Left renal cortex interstitium (tissue), 4 donors: ENCODE data around the gene SAMD4A. TPM values are rescaled to one million over a fixed set of nuclear protein-coding genes. Genes with fewer than 3 reads are reported as not detected.

Experiments
- DNase-seq, 4 donors: peaks; one replicate each; pipeline ENCODE4 v3.0.0-alpha.2; 2013; ENCODE audit warnings: low read depth in 4 of 4, low spot score in 2 of 4, missing footprints in 1 of 4
- polyA plus RNA-seq, 4 donors: library from polyadenylated mRNA; unstranded; fragments of 120-200 nt; gene quantifications; one replicate each; pipeline ENCODE4 v1.2.1, GENCODE V29; 2013; ENCODE audit not compliant: insufficient read length in 4 of 4

The SAMD4A gene
- polyA plus RNA-seq, 4 donors = 8.2 to 11.3 (median 9.9) TPM

GRCh38 chr14:54698966-54699530, 132.1 kb downstream of the SAMD4A start:
- DNase-seq = no peak

- no peak for DNase-seq
Observed at GRCh38 chr14:54699735-54700134, 132.8 kb downstream of the SAMD4A start.

- no peak for DNase-seq
Observed at GRCh38 chr14:54700717-54701116, 133.8 kb downstream of the SAMD4A start.

GRCh38 chr14:54702014-54702491, 135.1 kb downstream of the SAMD4A start:
- DNase-seq = no peak

- DNase-seq = no peak
Observed at GRCh38 chr14:54702492-54702891, 135.6 kb downstream of the SAMD4A start.

GRCh38 chr14:54703082-54703481, 136.2 kb downstream of the SAMD4A start:
- no peak for DNase-seq

GRCh38 chr14:54703724-54704123, 136.8 kb downstream of the SAMD4A start:
- no peak for DNase-seq

GRCh38 chr14:54704768-54705167, 137.8 kb downstream of the SAMD4A start:
- DNase-seq = no peak

GRCh38 chr14:54706769-54707168, 139.8 kb downstream of the SAMD4A start:
- no peak for DNase-seq

GRCh38 chr14:54708161-54708560, 141.2 kb downstream of the SAMD4A start:
- no peak for DNase-seq

- no peak for DNase-seq
Observed at GRCh38 chr14:54708982-54709381, 142.1 kb downstream of the SAMD4A start.

- no peak for DNase-seq
Observed at GRCh38 chr14:54709444-54709843, 142.5 kb downstream of the SAMD4A start.

GRCh38 chr14:54709867-54710266, 142.9 kb downstream of the SAMD4A start:
- DNase-seq = no peak

GRCh38 chr14:54711312-54711711, 144.4 kb downstream of the SAMD4A start:
- DNase-seq = no peak

- DNase-seq = no peak
Observed at GRCh38 chr14:54711812-54712464, 145.0 kb downstream of the SAMD4A start.

GRCh38 chr14:54712465-54713200, 145.7 kb downstream of the SAMD4A start:
- no peak for DNase-seq

GRCh38 chr14:54713379-54713778, 146.5 kb downstream of the SAMD4A start:
- no peak for DNase-seq

- no peak for DNase-seq
Observed at GRCh38 chr14:54715239-54715638, 148.3 kb downstream of the SAMD4A start.

- no peak for DNase-seq
Observed at GRCh38 chr14:54715811-54716210, 148.9 kb downstream of the SAMD4A start.

GRCh38 chr14:54716862-54717261, 149.9 kb downstream of the SAMD4A start:
- DNase-seq = no peak

- DNase-seq = no peak
Observed at GRCh38 chr14:54718046-54718445, 151.1 kb downstream of the SAMD4A start.

GRCh38 chr14:54719406-54719805, 152.5 kb downstream of the SAMD4A start:
- DNase-seq = no peak
